Measurements from ENCODE around the gene PDZD2.

PDZD2 gene

GRCh38 chr5:32058101-32058500, 419.2 kb downstream of the PDZD2 start:
- no peaks in the 10 kb centered on the region for H3K27me3 ChIP-seq (replicated peaks)
- DNase-seq, result no peak
- in situ Hi-C loops (cut with HindIII; ENCODE audit: low pct_ligation_motif_present, low sequenced_read_pairs), result loop anchor here (25.0 kb wide), 1 partner anchor 221 kb away; no protein-coding TSS in a partner anchor
- no peak for TF ChIP-seq CTCF (IDR thresholded peaks at IDR 0.05; ENCODE audit: low read depth, low read length, missing control alignments)
- no peak overlapping the region for H3K27ac ChIP-seq
- no peaks in the 10 kb centered on the region for H3K36me3 ChIP-seq (replicated peaks)
- no peak overlapping the region for H3K4me3 ChIP-seq (ENCODE audit: low read depth, low read length)

GRCh38 chr5:32058997-32059396, 420.1 kb downstream of the PDZD2 start:
- H3K36me3 ChIP-seq (replicated peaks), result no peaks in the 10 kb centered on the region
- H3K27me3 ChIP-seq (replicated peaks), result no peaks in the 10 kb centered on the region
- in situ Hi-C loops (cut with HindIII; ENCODE audit: low pct_ligation_motif_present, low sequenced_read_pairs), result loop anchor here (25.0 kb wide), 1 partner anchor 222 kb away; no protein-coding TSS in a partner anchor
- no peak overlapping the region for H3K27ac ChIP-seq
- H3K4me3 ChIP-seq (ENCODE audit: low read depth, low read length), result no peak overlapping the region
- no peak for DNase-seq
- TF ChIP-seq CTCF (IDR thresholded peaks at IDR 0.05; ENCODE audit: low read depth, low read length, missing control alignments), result no peak

GRCh38 chr5:32059761-32060530, 421.0 kb downstream of the PDZD2 start:
- Histone ChIP-seq H3K36me3 (replicated peaks) (no peaks in the 10 kb centered on the region), H3K27ac (no peak overlapping the region), H3K4me3 (ENCODE audit: low read depth, low read length) (no peak overlapping the region), H3K27me3 (replicated peaks) (no peaks in the 10 kb centered on the region)
- in situ Hi-C loops (cut with HindIII; ENCODE audit: low pct_ligation_motif_present, low sequenced_read_pairs), result loop anchor here (25.0 kb wide), 1 partner anchor 223 kb away; no protein-coding TSS in a partner anchor
- TF ChIP-seq CTCF (IDR thresholded peaks at IDR 0.05; ENCODE audit: low read depth, low read length, missing control alignments), result no peak
- no peak for DNase-seq

GRCh38 chr5:32061236-32061635, 422.3 kb downstream of the PDZD2 start:
- in situ Hi-C loops (cut with HindIII; ENCODE audit: low pct_ligation_motif_present, low sequenced_read_pairs), result loop anchor here (25.0 kb wide), 1 partner anchor 224 kb away; no protein-coding TSS in a partner anchor
- Histone ChIP-seq H3K27ac (no peak overlapping the region), H3K27me3 (replicated peaks) (no peaks in the 10 kb centered on the region), H3K4me3 (ENCODE audit: low read depth, low read length) (no peak overlapping the region), H3K36me3 (replicated peaks) (no peaks in the 10 kb centered on the region)
- DNase-seq, result no peak
- no peak for TF ChIP-seq CTCF (IDR thresholded peaks at IDR 0.05; ENCODE audit: low read depth, low read length, missing control alignments)

- Histone ChIP-seq H3K4me3 (ENCODE audit: low read depth, low read length) (no peak overlapping the region), H3K36me3 (replicated peaks) (no peaks in the 10 kb centered on the region), H3K27ac (no peak overlapping the region), H3K27me3 (replicated peaks) (no peaks in the 10 kb centered on the region)
- DNase-seq, result no peak
- no peak for TF ChIP-seq CTCF (IDR thresholded peaks at IDR 0.05; ENCODE audit: low read depth, low read length, missing control alignments)
- in situ Hi-C loops (cut with HindIII; ENCODE audit: low pct_ligation_motif_present, low sequenced_read_pairs), result loop anchor here (25.0 kb wide), 1 partner anchor 229 kb away; no protein-coding TSS in a partner anchor
Observed at GRCh38 chr5:32066448-32066847, 427.5 kb downstream of the PDZD2 start.

Measured in brain microvascular endothelial cell (primary cell).